NCI-H2171 treated with DMSO at 0.1 percent for 48 hours (cell line): ENCODE results near the gene TEX261.
A peak's percentile ranks its signal among the peaks of the same experiment; 100 is the strongest.
"Not testable (repeated sequence)": the region's sequence is repeated elsewhere in the genome, so short reads cannot be mapped to it uniquely, and the experiment has no call there.

Experiments
- DNase-seq: peaks from one replicate; lab custom pipeline; 2025; lab: John Stamatoyannopoulos, UW

TEX261 gene

GRCh38 chr2:70994699-70995425, at the start of gene TEX261:
Gene TEX261 (minus strand): TSS chr2:70994873. CDS start chr2:70994757, 116 bp downstream.
- peak; percentile 86 for DNase-seq

GRCh38 chr2:71043531-71044407, 49.1 kb upstream of the TEX261 start:
- no peak for DNase-seq

GRCh38 chr2:71042287-71042686, 47.6 kb upstream of the TEX261 start:
- DNase-seq: no peak

- not testable (repeated sequence) for DNase-seq
Measured at GRCh38 chr2:71036296-71036695, 41.6 kb upstream of the TEX261 start.

- DNase-seq: not testable (repeated sequence)
Measured at GRCh38 chr2:71023553-71024243, 29.0 kb upstream of the TEX261 start.

GRCh38 chr2:71021394-71021793, 26.7 kb upstream of the TEX261 start:
- DNase-seq: not testable (repeated sequence)

- not testable (repeated sequence) for DNase-seq
Measured at GRCh38 chr2:71019989-71020388, 25.3 kb upstream of the TEX261 start.

- no peak for DNase-seq
Measured at GRCh38 chr2:71018625-71019024, 24.0 kb upstream of the TEX261 start.

GRCh38 chr2:71011786-71012185, 17.1 kb upstream of the TEX261 start:
- DNase-seq: not testable (repeated sequence)

GRCh38 chr2:71008342-71008741, 13.7 kb upstream of the TEX261 start:
- DNase-seq: no peak

- DNase-seq: no peak
Measured at GRCh38 chr2:71006955-71007799, 12.5 kb upstream of the TEX261 start.

GRCh38 chr2:71006323-71006722, 11.7 kb upstream of the TEX261 start:
- no peak for DNase-seq

GRCh38 chr2:71005271-71006202, 10.9 kb upstream of the TEX261 start:
- no peak for DNase-seq

- no peak for DNase-seq
Measured at GRCh38 chr2:71004857-71005256, 10.2 kb upstream of the TEX261 start.

GRCh38 chr2:71003966-71004755, 9.5 kb upstream of the TEX261 start:
- DNase-seq: no peak

- DNase-seq: no peak
Measured at GRCh38 chr2:71003396-71003795, 8.7 kb upstream of the TEX261 start.

- DNase-seq: no peak
Measured at GRCh38 chr2:71001981-71002570, 7.4 kb upstream of the TEX261 start.

- no peak for DNase-seq
Measured at GRCh38 chr2:71001592-71001927, 6.9 kb upstream of the TEX261 start.
